Endodermal cell (in vitro differentiated cells): Measurements from ENCODE around the gene C19orf47. TPM values are rescaled to one million over a fixed set of nuclear protein-coding genes. Genes with fewer than 3 reads are reported as not detected.

Experiments
- DNase-seq: peaks from one replicate; pipeline ENCODE4 v3.0.0-alpha.2; 2017
- H3K27ac ChIP-seq: 2 replicates; pipeline ENCODE4 v1.5.1; 2013; ENCODE audit warnings: mild to moderate bottlenecking, low read depth, low read length, moderate library complexity
- H3K27me3 ChIP-seq: 2 replicates; pipeline ENCODE4 v1.6.1; 2013; ENCODE audit warnings: mild to moderate bottlenecking, low read length, moderate library complexity; ENCODE audit not compliant: insufficient read depth, control insufficient read depth, poor library complexity, severe bottlenecking
- H3K36me3 ChIP-seq: 2 replicates; pipeline ENCODE4 v1.7.0; 2013; ENCODE audit warnings: mild to moderate bottlenecking, low read length, moderate library complexity; ENCODE audit not compliant: control insufficient read depth, insufficient read depth
- H3K4me1 ChIP-seq: one replicate; pipeline ENCODE4 v1.7.0; 2013; ENCODE audit warnings: low read length; ENCODE audit not compliant: control insufficient read depth, insufficient read depth
- H3K4me3 ChIP-seq: 2 replicates; pipeline ENCODE4 v1.5.1; 2013; ENCODE audit warnings: mild to moderate bottlenecking, low read length, moderate library complexity
- H3K9ac ChIP-seq: 2 replicates; pipeline ENCODE4 v1.6.1; 2013; ENCODE audit warnings: mild to moderate bottlenecking, low read length, moderate library complexity; ENCODE audit not compliant: poor library complexity, severe bottlenecking; ENCODE audit errors: extremely low read depth
- H3K9me3 ChIP-seq: 2 replicates; pipeline ENCODE4 v1.6.1; 2013; ENCODE audit warnings: mild to moderate bottlenecking, low read length, moderate library complexity; ENCODE audit not compliant: control insufficient read depth
- H3K27ac Mint-ChIP-seq: 2 replicates; pipeline ENCODE4 v1.8.0; 2020; ENCODE audit warnings: mixed read lengths
- H3K27me3 Mint-ChIP-seq: 2 replicates; pipeline ENCODE4 v1.8.0; 2021; ENCODE audit warnings: mild to moderate bottlenecking, mixed read lengths; ENCODE audit not compliant: insufficient read depth
- H3K36me3 Mint-ChIP-seq: 2 replicates; pipeline ENCODE4 v1.8.0; 2020; ENCODE audit warnings: low read depth, mixed read lengths
- H3K4me1 Mint-ChIP-seq: 2 replicates; pipeline ENCODE4 v1.8.0; 2020; ENCODE audit warnings: mixed read lengths
- H3K4me3 Mint-ChIP-seq: 2 replicates; pipeline ENCODE4 v1.8.0; 2020; ENCODE audit warnings: mild to moderate bottlenecking, moderate library complexity, mixed read lengths
- H3K9me3 Mint-ChIP-seq: 2 replicates; pipeline ENCODE4 v1.8.0; 2020; ENCODE audit warnings: mild to moderate bottlenecking, mixed read lengths
- WGBS, 2 experiments: methylation state at CpG; one replicate each; pipeline versions ENCODE4 v1.1.5 to v1.1.7; 2013; ENCODE audit warnings: missing lambda C conversion rate in 2 of 2, mixed read lengths in 1 of 2; ENCODE audit not compliant: insufficient coverage in 1 of 2, insufficient read length in 1 of 2; 5-methylcytosine and 5-hydroxymethylcytosine counted together
- total RNA-seq, 2 donors: library from RNA; stranded (reverse); fragmentation: NEBNext Ultra II Directional in 1 of 2; extraction: Animal tissue kit (Norgen Biotek cat#: 25700) in 1 of 2; gene quantifications; 2 replicates in 1 of 2; 3 replicates in 1 of 2; pipeline ENCODE4 v1.2.1, GENCODE V29; 2021
- TF ChIP-seq, protein P1 (sequence below): fragments of 200-600 bp; sonication (generic); conservative IDR thresholded peaks from 2 replicates; pipeline ENCODE4 v1.5.0; 2021; ENCODE audit warnings: antibody characterized with exemption, mild to moderate bottlenecking

Gene C19orf47
- total RNA-seq, 2 donors from 2014 or later = 15.6 to 18.1 TPM

DNA sequence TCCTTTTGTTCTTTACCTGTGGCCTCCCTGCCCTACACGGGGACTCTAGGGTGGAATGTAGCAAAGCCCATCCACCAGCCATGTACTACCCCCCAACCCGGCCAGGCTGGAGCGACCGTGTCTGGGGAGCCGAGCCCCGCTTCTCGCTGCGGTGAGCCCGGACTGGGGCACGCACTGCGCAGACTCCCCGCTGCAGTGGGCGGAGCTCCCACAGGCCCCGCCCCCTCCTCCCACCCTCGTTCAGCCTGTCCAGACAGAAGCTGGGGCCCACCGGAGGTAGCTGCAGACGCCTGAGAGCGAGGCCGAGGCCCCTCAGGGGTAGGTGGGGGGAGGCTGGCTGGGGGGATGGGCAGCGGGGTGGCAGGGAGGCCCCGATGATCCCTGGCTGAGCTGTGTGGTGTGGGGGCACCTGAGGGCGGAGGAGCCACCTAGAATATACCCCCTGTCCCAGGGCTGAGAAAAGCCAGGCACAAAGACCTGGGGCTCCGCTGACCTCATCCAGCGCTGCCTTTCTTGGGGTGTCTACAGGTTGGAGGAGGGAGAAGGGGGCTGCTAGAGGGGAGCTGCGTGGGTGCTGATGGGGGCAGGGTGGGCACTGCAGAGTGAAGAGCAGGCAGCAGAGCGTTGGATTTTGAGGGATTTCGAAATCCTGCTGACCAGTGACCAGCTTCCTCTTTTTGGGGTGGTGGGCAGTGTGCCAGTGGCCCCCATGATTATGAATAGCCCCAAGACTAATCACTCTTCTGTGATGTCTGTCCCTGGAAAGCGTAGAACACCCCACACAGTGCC lies 17.6 kb upstream of the C19orf47 start:
- Mint-ChIP-seq H3K27ac (no peak overlapping the region), H3K9me3 (no peaks in the 10 kb centered on the region), H3K4me3 (peak overlapping the region; percentile 61), H3K4me1 (peaks cover 4% of the 10 kb centered on the region), H3K27me3 (peaks cover 5% of the 10 kb centered on the region), H3K36me3 (peaks cover 27% of the 10 kb centered on the region)
- TF ChIP-seq, protein P1, sequence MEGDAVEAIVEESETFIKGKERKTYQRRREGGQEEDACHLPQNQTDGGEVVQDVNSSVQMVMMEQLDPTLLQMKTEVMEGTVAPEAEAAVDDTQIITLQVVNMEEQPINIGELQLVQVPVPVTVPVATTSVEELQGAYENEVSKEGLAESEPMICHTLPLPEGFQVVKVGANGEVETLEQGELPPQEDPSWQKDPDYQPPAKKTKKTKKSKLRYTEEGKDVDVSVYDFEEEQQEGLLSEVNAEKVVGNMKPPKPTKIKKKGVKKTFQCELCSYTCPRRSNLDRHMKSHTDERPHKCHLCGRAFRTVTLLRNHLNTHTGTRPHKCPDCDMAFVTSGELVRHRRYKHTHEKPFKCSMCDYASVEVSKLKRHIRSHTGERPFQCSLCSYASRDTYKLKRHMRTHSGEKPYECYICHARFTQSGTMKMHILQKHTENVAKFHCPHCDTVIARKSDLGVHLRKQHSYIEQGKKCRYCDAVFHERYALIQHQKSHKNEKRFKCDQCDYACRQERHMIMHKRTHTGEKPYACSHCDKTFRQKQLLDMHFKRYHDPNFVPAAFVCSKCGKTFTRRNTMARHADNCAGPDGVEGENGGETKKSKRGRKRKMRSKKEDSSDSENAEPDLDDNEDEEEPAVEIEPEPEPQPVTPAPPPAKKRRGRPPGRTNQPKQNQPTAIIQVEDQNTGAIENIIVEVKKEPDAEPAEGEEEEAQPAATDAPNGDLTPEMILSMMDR = no peak
- Histone ChIP-seq H3K9me3 (no peaks in the 10 kb centered on the region), H3K27ac (peak overlapping the region; percentile 70), H3K9ac (peak overlapping the region; percentile 66), H3K4me3 (peak overlapping the region; percentile 86), H3K27me3 (no peaks in the 10 kb centered on the region), H3K36me3 (peaks cover 26% of the 10 kb centered on the region), H3K4me1 (no peaks in the 10 kb centered on the region)
- WGBS, 2 experiments = 7 to 30% methylated on average over 4 to 27 of the region's 28 CpGs
- DNase-seq = peak; percentile 98

DNA sequence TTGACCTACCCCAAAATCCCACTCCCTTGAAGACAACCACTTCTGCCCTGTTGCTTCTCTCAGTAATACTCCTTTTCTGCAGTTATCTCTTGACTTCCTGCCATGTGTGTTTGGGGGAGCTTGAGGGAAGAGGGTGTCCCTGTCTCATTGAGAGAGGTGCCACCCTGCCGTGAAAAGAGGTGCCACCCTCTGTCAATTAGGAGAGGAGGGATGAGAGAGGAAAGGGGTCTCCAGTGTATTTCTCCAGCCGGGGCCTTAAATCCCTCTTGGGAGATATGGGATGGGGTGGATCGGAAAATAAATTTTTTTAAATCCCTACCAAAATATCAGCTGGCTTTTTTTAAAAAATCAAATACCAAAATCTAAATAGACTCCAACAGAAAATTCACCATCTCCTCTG lies 16.8 kb upstream of the C19orf47 start:
- TF ChIP-seq, protein P1 = no peak
- Histone ChIP-seq H3K36me3 (peaks cover 22% of the 10 kb centered on the region), H3K9ac (no peak overlapping the region), H3K4me3 (peak overlapping the region; percentile 86), H3K4me1 (no peaks in the 10 kb centered on the region), H3K27ac (no peak overlapping the region), H3K27me3 (no peaks in the 10 kb centered on the region), H3K9me3 (no peaks in the 10 kb centered on the region)
- DNase-seq = no peak
- H3K27ac Mint-ChIP-seq = no peak overlapping the region
- H3K36me3 Mint-ChIP-seq = peaks cover 20% of the 10 kb centered on the region
- WGBS, 2 experiments = 62 to 83% methylated on average over 1 of the region's 3 CpGs
- H3K4me3 Mint-ChIP-seq = peak overlapping the region; percentile 61
- no peaks in the 10 kb centered on the region for H3K9me3 Mint-ChIP-seq
- H3K4me1 Mint-ChIP-seq = peaks cover 4% of the 10 kb centered on the region
- peaks cover 5% of the 10 kb centered on the region for H3K27me3 Mint-ChIP-seq

- no peak overlapping the region for H3K27ac Mint-ChIP-seq
- TF ChIP-seq, protein P1 = no peak
- Histone ChIP-seq H3K27me3 (no peaks in the 10 kb centered on the region), H3K36me3 (peaks cover 7% of the 10 kb centered on the region), H3K4me3 (no peak overlapping the region), H3K4me1 (no peaks in the 10 kb centered on the region), H3K9ac (no peak overlapping the region), H3K27ac (no peak overlapping the region), H3K9me3 (no peaks in the 10 kb centered on the region)
- H3K4me3 Mint-ChIP-seq = no peak overlapping the region
- peaks cover 13% of the 10 kb centered on the region for H3K36me3 Mint-ChIP-seq
- 95 to 100% methylated on average over 3 to 5 of the region's 5 CpGs for WGBS, 2 experiments
- peaks cover 5% of the 10 kb centered on the region for H3K27me3 Mint-ChIP-seq
- no peaks in the 10 kb centered on the region for H3K9me3 Mint-ChIP-seq
- H3K4me1 Mint-ChIP-seq = peaks cover 4% of the 10 kb centered on the region
- DNase-seq = no peak
Observed at GRCh38 chr19:40363069-40363468, 14.9 kb upstream of the C19orf47 start.
